Left ventricle myocardium inferior (tissue), 1 donor: Measurements from ENCODE around the gene BRME1. TPM values are rescaled to one million over a fixed set of nuclear protein-coding genes. Genes with fewer than 3 reads are reported as not detected.

Experiments
- DNase-seq: peaks from one replicate; pipeline ENCODE4 v3.0.0-alpha.2; 2020
- H3K27ac ChIP-seq: fragments of 200-600 bp; replicated peaks from 2 replicates; pipeline ENCODE4 v1.8.0; 2021
- H3K27me3 ChIP-seq: fragments of 200-600 bp; 2 replicates; pipeline ENCODE4 v1.8.0; 2021; ENCODE audit warnings: low read depth
- H3K36me3 ChIP-seq: fragments of 200-600 bp; 2 replicates; pipeline ENCODE4 v1.8.0; 2021
- H3K4me1 ChIP-seq: fragments of 200-600 bp; 2 replicates; pipeline ENCODE4 v1.8.0; 2021
- H3K4me3 ChIP-seq: fragments of 200-600 bp; 2 replicates; pipeline ENCODE4 v1.8.0; 2021; ENCODE audit warnings: mild to moderate bottlenecking, moderate library complexity
- H3K9me3 ChIP-seq: fragments of 200-600 bp; replicated peaks from 2 replicates; pipeline ENCODE4 v1.8.0; 2021
- intact Hi-C: fragments of 100-400 bp; cut with micrococcal nuclease; formaldehyde crosslinking; loops from one replicate; pipeline ENCODE4 v1.11.0; 2022
- total RNA-seq: library from RNA; stranded (reverse); fragmentation: NEBNext Ultra II Directional; extraction: Animal tissue kit (Norgen Biotek cat#: 25700); gene quantifications from one replicate; pipeline ENCODE4 v1.2.1, GENCODE V29; 2021
- TF ChIP-seq, protein P1 (sequence below): fragments of 200-600 bp; IDR thresholded peaks from 2 replicates; pipeline ENCODE4 v1.8.0; 2021; ENCODE audit warnings: antibody characterized with exemption, mild to moderate bottlenecking, borderline replicate concordance
- donor health status: DM: no; HTN: yes; CAD: no; lungs with severe emphysema.

BRME1 gene
- total RNA-seq, 1 donor from 2014 or later = 0.82 TPM

DNA sequence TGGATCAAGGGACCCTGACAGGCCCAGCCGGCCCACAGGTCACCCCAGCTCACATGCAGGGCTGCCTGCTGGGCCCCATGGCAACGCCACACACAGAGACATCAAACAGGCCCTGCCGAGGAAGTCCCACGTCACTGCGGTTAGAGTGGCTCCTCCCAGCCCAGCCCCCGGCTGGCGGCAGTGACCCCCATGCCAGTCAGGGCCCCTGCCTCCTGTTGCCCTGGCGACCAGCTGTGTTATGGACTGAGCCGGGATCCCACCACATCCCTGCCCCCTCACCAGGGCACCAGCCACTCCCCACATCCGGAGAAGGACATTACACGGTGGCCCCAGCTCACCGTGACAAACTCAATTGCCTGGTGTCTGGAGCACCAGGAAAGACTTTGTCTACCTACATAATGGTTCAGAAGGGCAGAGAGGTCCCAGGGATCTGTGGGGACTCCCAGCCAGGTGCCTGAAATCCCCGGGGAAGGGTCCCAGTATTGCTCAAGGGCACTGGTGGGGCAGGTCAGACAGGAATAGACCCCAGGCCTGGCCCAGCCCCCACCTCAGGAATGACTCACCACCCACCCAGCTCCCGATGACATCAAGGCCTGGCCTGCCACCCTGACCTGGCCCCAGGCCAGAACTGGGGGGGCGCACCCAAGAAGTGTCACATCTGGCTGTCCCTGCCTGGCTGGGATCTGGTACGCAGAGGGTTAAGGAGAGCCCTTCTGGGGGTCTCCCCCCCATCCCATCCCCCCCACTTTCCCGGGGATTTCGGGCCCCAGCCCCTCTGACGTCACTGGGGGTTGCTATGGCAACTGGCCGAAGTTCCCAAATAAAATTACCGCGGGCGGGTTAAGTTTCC lies 59.1 kb downstream of the BRME1 start:
- intact Hi-C loops = no loop called here
- no peaks in the 10 kb centered on the region for H3K9me3 ChIP-seq
- TF ChIP-seq, protein P1, sequence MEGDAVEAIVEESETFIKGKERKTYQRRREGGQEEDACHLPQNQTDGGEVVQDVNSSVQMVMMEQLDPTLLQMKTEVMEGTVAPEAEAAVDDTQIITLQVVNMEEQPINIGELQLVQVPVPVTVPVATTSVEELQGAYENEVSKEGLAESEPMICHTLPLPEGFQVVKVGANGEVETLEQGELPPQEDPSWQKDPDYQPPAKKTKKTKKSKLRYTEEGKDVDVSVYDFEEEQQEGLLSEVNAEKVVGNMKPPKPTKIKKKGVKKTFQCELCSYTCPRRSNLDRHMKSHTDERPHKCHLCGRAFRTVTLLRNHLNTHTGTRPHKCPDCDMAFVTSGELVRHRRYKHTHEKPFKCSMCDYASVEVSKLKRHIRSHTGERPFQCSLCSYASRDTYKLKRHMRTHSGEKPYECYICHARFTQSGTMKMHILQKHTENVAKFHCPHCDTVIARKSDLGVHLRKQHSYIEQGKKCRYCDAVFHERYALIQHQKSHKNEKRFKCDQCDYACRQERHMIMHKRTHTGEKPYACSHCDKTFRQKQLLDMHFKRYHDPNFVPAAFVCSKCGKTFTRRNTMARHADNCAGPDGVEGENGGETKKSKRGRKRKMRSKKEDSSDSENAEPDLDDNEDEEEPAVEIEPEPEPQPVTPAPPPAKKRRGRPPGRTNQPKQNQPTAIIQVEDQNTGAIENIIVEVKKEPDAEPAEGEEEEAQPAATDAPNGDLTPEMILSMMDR = no peak
- no peaks in the 10 kb centered on the region for H3K27me3 ChIP-seq
- peaks cover 89% of the 10 kb centered on the region for H3K4me1 ChIP-seq
- DNase-seq = peak; percentile 88
- H3K4me3 ChIP-seq = peak overlapping the region; percentile 67
- H3K36me3 ChIP-seq = no peaks in the 10 kb centered on the region
- peak overlapping the region; percentile 99 for H3K27ac ChIP-seq

- Histone ChIP-seq H3K27me3 (no peaks in the 10 kb centered on the region), H3K9me3 (no peaks in the 10 kb centered on the region), H3K4me3 (no peak overlapping the region), H3K27ac (peak overlapping the region; percentile 99), H3K4me1 (peaks cover 86% of the 10 kb centered on the region), H3K36me3 (peaks cover 3% of the 10 kb centered on the region)
- intact Hi-C loops = no loop called here
- TF ChIP-seq, protein P1 = no peak
- DNase-seq = no peak
Measured at GRCh38 chr19:13844130-13844631, 61.7 kb downstream of the BRME1 start.

DNA sequence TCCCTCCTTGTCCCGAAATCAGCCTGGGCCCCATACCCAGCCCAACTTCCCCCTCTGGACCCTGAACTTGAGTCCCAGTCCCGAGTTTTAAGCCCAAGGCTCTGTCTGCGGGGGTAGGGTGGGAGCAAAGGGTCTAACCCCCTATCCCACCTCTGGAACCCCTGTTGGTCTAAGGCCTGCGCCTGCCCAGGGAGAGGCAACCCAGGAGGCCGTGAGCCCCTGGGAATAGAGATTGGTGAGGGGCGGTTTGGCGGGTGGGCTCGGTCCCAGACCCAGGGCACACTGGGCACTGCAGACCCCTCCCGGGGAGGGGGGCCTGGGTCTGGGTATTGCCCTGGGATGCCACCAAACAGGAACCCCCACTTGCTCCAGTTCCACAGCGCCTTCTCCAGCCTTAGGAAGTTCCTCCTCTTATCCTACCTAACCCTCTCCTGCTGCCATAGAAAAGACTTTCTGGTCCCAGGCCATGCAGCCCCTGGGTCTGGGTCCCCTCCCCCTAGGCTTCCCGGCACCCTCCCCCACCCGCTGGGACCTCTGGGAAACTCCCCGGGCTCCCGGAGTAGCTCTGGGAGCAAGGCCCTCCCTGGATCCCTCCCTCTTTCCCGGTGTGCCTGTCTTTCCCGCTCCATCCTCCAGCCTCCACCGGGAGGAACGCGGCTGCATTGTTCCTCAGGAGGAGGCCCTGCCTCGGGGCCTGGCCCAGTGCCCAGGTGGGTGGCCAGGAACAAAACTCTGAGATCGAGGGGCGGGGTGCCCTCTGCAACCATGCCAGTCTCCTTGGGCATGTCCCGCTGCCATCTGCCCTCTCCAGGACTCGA lies 62.6 kb downstream of the BRME1 start:
- H3K9me3 ChIP-seq = no peaks in the 10 kb centered on the region
- TF ChIP-seq, protein P1 = no peak
- H3K36me3 ChIP-seq = peaks cover 3% of the 10 kb centered on the region
- H3K27me3 ChIP-seq = no peaks in the 10 kb centered on the region
- DNase-seq = peak; percentile 56
- peaks cover 84% of the 10 kb centered on the region for H3K4me1 ChIP-seq
- intact Hi-C loops = no loop called here
- H3K4me3 ChIP-seq = peak overlapping the region; percentile 94
- peak overlapping the region; percentile 99 for H3K27ac ChIP-seq

- Histone ChIP-seq H3K36me3 (peaks cover 3% of the 10 kb centered on the region), H3K9me3 (no peaks in the 10 kb centered on the region), H3K27ac (peak overlapping the region; percentile 99), H3K27me3 (no peaks in the 10 kb centered on the region), H3K4me3 (peak overlapping the region; percentile 94), H3K4me1 (peaks cover 85% of the 10 kb centered on the region)
- intact Hi-C loops = no loop called here
- peak; percentile 91 for DNase-seq
- TF ChIP-seq, protein P1 = peak; percentile 22
Measured at GRCh38 chr19:13842291-13843103, 63.4 kb downstream of the BRME1 start.

DNA sequence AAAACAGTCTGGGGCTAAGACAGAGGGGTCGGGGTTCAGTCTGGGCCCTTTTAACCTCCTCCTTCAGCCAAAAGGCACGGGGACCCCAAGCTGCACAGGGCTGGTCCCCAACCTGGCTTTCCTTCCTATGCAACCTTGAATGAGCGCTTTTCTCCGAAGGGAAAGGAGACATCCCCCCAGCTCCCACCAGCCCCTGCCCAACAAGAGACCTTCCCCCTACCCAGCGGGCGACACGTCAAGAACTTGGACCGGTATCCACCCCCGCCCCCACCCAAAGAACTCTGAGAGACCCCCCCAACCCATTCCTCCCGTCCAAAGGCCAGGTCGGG lies 64.0 kb downstream of the BRME1 start:
- intact Hi-C loops = no loop called here
- TF ChIP-seq, protein P1 = no peak
- Histone ChIP-seq H3K36me3 (peaks cover 3% of the 10 kb centered on the region), H3K27me3 (no peaks in the 10 kb centered on the region), H3K4me3 (peak overlapping the region; percentile 94), H3K27ac (peak overlapping the region; percentile 99), H3K4me1 (peaks cover 85% of the 10 kb centered on the region), H3K9me3 (no peaks in the 10 kb centered on the region)
- no peak for DNase-seq
